ENCODE data around the gene ARMC6.

DNA sequence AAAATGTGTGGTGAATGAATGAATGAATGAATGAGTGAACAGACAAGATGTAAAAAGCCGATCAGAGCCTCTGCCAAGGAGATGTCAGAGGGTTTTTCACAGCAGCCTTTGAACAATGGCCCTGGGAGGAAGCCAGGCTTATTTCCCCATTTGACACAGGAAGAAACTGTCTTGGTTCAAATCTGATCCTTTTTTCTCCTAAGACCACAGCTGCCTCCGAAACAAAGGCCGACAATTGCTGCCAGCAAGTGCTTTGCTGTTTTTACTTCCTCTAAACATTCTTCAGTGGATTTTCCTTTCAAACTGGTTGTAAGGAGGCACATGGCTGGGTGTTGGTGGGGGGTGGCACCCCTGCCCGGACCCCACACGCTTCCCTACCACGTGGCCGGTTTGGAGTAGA, 48.1 kb upstream of the ARMC6 start:
- TF ChIP-seq, protein P1, sequence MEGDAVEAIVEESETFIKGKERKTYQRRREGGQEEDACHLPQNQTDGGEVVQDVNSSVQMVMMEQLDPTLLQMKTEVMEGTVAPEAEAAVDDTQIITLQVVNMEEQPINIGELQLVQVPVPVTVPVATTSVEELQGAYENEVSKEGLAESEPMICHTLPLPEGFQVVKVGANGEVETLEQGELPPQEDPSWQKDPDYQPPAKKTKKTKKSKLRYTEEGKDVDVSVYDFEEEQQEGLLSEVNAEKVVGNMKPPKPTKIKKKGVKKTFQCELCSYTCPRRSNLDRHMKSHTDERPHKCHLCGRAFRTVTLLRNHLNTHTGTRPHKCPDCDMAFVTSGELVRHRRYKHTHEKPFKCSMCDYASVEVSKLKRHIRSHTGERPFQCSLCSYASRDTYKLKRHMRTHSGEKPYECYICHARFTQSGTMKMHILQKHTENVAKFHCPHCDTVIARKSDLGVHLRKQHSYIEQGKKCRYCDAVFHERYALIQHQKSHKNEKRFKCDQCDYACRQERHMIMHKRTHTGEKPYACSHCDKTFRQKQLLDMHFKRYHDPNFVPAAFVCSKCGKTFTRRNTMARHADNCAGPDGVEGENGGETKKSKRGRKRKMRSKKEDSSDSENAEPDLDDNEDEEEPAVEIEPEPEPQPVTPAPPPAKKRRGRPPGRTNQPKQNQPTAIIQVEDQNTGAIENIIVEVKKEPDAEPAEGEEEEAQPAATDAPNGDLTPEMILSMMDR (IDR thresholded peaks at IDR 0.05), result no peak
- TF ChIP-seq POLR2A (IDR thresholded peaks at IDR 0.05), result no peak
